CD4-positive, alpha-beta T cell treated with Interleukin-10 for 1 hour (primary cell): ENCODE results near the gene SLC9B2.

ENCODE experiments used
- DNase-seq: peaks from one replicate; pipeline ENCODE4 v3.0.0-alpha.2; 2020

The SLC9B2 gene

GRCh38 chr4:103076747-103077347 lies at the start of gene SLC9B2:
Gene SLC9B2, minus strand, starts transcription at chr4:103076761. Its CDS starts 9,211 bp downstream, at chr4:103067550.
- DNase-seq: peak; percentile 64

- DNase-seq: no peak
These were observed 49.6 kb upstream of the SLC9B2 start for GRCh38 chr4:103126126-103126525.

GRCh38 chr4:103123114-103123513 lies 46.6 kb upstream of the SLC9B2 start:
- DNase-seq: no peak

- no peak for DNase-seq
These were observed 41.6 kb upstream of the SLC9B2 start for GRCh38 chr4:103118166-103118565.

- DNase-seq: no peak
These were observed 35.0 kb upstream of the SLC9B2 start for GRCh38 chr4:103111598-103111997.

- DNase-seq: no peak
These were observed 32.0 kb upstream of the SLC9B2 start for GRCh38 chr4:103108542-103108941.

- no peak for DNase-seq
These were observed 29.2 kb upstream of the SLC9B2 start for GRCh38 chr4:103105558-103106356.

GRCh38 chr4:103104886-103105285 lies 28.3 kb upstream of the SLC9B2 start:
- DNase-seq: no peak

GRCh38 chr4:103100691-103101090 lies 24.1 kb upstream of the SLC9B2 start:
- no peak for DNase-seq

GRCh38 chr4:103099691-103100392 lies 23.3 kb upstream of the SLC9B2 start, which contains the start of gene BDH2:
Gene BDH2, minus strand, starts transcription at chr4:103099834. Its CDS starts 3,580 bp downstream, at chr4:103096254.
- DNase-seq: peak; percentile 88

GRCh38 chr4:103098756-103099440 lies 22.3 kb upstream of the SLC9B2 start:
- no peak for DNase-seq

GRCh38 chr4:103098341-103098740 lies 21.8 kb upstream of the SLC9B2 start:
- DNase-seq: no peak

- DNase-seq: no peak
These were observed 20.6 kb upstream of the SLC9B2 start for GRCh38 chr4:103097112-103097511.

GRCh38 chr4:103095080-103095479 lies 18.5 kb upstream of the SLC9B2 start:
- DNase-seq: no peak

GRCh38 chr4:103092245-103092644 lies 15.7 kb upstream of the SLC9B2 start:
- DNase-seq: no peak

GRCh38 chr4:103091601-103092223 lies 15.2 kb upstream of the SLC9B2 start:
- DNase-seq: peak; percentile 77

GRCh38 chr4:103089481-103089880 lies 12.9 kb upstream of the SLC9B2 start:
- no peak for DNase-seq

- no peak for DNase-seq
These were observed 10.0 kb upstream of the SLC9B2 start for GRCh38 chr4:103086551-103086950.

- no peak for DNase-seq
These were observed 9.1 kb upstream of the SLC9B2 start for GRCh38 chr4:103085555-103086196.

GRCh38 chr4:103079621-103080020 lies 3.1 kb upstream of the SLC9B2 start:
- no peak for DNase-seq

GRCh38 chr4:103075894-103076746 lies 441 bp downstream of the SLC9B2 start:
- DNase-seq: peak; percentile 74
